Epithelial cell of esophagus (primary cell): ENCODE data around the gene SLC25A33.
A peak's percentile ranks its signal among the peaks of the same experiment; 100 is the strongest.

ENCODE experiments used
- DNase-seq: peaks from one replicate; pipeline ENCODE4 v3.0.0; 2010; ENCODE audit warnings: low read depth
- H3K4me3 ChIP-seq: 2 replicates; pipeline ENCODE4 v1.5.1; 2011; ENCODE audit warnings: mild to moderate bottlenecking, low read length, control low read depth
- CTCF ChIP-seq: IDR thresholded peaks from 2 replicates; pipeline ENCODE4 v1.5.1; 2011; ENCODE audit warnings: low read depth, mild to moderate bottlenecking, low read length, control low read depth, inconsistent platforms; ENCODE audit not compliant: insufficient read depth; ENCODE audit errors: missing control alignments

SLC25A33 gene

DNA sequence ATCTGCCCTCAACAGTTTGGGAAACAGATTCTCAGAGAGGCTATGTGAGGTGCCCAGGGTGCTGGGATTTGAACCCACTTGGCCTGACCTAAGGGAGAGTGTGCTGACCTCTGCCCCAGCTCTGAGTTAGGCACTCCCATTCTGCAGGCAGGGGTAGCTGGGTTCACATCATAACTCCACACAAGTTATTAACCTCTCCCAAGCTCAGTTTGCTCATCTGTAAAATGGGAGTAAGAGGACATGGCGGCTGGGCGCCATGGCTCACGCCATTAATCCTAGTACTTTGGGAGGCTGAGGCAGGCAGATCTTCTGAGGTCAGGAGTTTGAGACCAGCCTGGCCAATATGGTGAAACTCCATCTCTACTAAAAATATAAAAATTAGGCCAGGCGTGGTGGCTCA is 8.9 kb upstream of the SLC25A33 start:
- TF ChIP-seq CTCF: no peak
- H3K4me3 ChIP-seq: no peak overlapping the region
- DNase-seq: no peak

DNA sequence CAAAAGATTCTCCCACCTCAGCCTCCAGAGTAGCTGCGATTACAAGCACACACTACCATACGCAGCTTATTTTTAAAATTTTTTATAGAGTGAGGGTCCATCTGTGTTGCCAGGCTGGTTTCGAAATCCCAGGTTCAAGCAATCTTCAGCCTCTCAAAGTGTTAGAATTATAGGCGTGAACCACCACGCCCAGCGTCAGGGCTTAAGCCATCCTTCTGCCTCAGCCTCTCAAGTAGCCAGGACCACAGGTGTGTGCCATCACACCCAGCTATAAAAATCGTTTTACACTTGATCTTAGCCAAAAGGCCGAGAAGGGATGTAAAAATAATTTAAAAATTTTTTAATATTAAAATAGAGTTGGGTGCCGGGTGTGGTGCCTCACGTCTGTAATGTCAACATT is 4.3 kb upstream of the SLC25A33 start:
- no peak overlapping the region for H3K4me3 ChIP-seq
- DNase-seq: no peak
- TF ChIP-seq CTCF: no peak

DNA sequence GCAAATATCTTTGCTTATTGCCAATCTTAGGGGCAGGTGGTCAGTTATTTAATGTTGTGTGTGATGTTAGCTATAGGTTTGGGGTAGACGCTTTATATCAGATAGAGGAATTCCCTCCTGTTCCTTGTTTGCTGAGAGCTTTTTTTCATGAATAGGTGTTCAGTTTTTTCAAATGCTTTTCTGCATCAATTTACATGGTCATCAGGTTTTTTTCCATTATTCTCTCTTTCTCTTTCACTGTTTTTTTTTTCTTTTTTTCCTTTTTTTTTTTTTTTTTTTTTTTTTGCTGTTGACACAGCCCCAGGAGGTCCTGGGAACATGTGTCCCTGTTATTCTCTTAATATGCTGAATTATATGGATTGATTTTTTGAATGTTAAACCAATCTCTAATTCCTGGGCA is 3.0 kb upstream of the SLC25A33 start:
- no peak for TF ChIP-seq CTCF
- H3K4me3 ChIP-seq: no peak overlapping the region
- DNase-seq: no peak

DNA sequence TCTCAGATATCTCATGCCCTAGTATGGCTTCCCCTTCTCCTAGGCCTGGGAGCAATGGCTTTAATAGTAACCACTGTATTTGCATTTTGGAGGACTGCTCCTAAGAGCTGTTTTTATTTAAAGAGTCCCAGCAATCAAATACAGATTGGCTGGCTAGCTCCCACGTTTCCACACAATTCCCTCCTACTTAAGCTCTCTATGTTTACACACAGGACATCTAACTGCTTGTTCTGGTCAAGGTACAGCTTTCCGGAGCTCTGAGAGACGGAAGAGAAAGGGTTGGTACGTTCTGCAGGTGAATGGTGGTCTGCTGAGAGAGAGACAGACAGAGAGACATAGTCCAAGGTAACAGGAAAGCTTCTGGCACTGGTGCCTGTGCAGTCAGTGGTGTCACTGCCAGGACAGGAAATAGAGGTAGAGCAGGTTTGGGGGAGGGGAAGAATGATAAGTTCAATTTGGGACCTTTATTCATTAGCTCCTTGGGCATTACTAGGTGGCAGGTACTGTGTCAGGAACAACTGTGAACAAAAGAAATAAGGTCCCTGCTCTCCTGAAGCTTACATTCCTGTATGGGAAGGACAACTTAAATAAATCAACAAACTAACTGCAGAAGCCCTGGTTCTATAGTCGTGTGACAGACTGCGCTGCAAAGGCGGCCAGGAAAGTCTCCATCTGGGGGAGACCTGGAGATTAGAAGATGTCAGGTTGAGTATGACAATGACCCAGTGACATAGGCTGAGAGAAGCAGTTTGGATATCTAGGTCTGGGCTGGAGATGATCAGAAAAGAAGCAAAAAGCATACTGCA is 1.2 kb upstream of the SLC25A33 start:
- no peak for TF ChIP-seq CTCF
- DNase-seq: peak; percentile 68

GRCh38 chr1:9538669-9539164 is 548 bp upstream of the SLC25A33 start:
- DNase-seq: no peak
- TF ChIP-seq CTCF: no peak
- H3K4me3 ChIP-seq: no peak overlapping the region

More for the DNA sequence above, 1.2 kb upstream of the SLC25A33 start:
- H3K4me3 ChIP-seq: no peak overlapping the region

- peak; percentile 36 for DNase-seq
- H3K4me3 ChIP-seq: peak overlapping the region; percentile 74
- TF ChIP-seq CTCF: no peak
These were observed 725 bp downstream of the SLC25A33 start for GRCh38 chr1:9539829-9540550.
